NCI-H2196 (cell line): ENCODE data around the gene SLC6A11.

Experiments used
- DNase-seq: peaks from one replicate; lab custom pipeline; 2025; ENCODE audit not compliant: unreplicated experiment; lab: John Stamatoyannopoulos, UW

The SLC6A11 gene

GRCh38 chr3:10816019-10816862 is at the start of gene SLC6A11:
Gene SLC6A11 (plus strand): TSS chr3:10816228. CDS start chr3:10816266, 38 bp downstream.
- no peak for DNase-seq

- DNase-seq = no peak
These were observed 47.2 kb upstream of the SLC6A11 start for GRCh38 chr3:10768708-10769394.

GRCh38 chr3:10770547-10770946 is 45.5 kb upstream of the SLC6A11 start:
- DNase-seq = no peak

- DNase-seq = no peak
These were observed 45.0 kb upstream of the SLC6A11 start for GRCh38 chr3:10770981-10771380.

- DNase-seq = no peak
These were observed 44.4 kb upstream of the SLC6A11 start for GRCh38 chr3:10771486-10772270.

GRCh38 chr3:10772271-10773161 is 43.5 kb upstream of the SLC6A11 start:
- DNase-seq = no peak

GRCh38 chr3:10774129-10774670 is 41.8 kb upstream of the SLC6A11 start:
- DNase-seq = no peak

- DNase-seq = no peak
These were observed 41.2 kb upstream of the SLC6A11 start for GRCh38 chr3:10774825-10775224.

GRCh38 chr3:10775259-10775658 is 40.8 kb upstream of the SLC6A11 start:
- no peak for DNase-seq

- no peak for DNase-seq
These were observed 40.2 kb upstream of the SLC6A11 start for GRCh38 chr3:10775828-10776227.

- DNase-seq = no peak
These were observed 38.4 kb upstream of the SLC6A11 start for GRCh38 chr3:10777627-10778026.

GRCh38 chr3:10778492-10779292 is 37.3 kb upstream of the SLC6A11 start:
- DNase-seq = no peak

GRCh38 chr3:10779293-10779805 is 36.7 kb upstream of the SLC6A11 start:
- DNase-seq = no peak

- no peak for DNase-seq
These were observed 35.8 kb upstream of the SLC6A11 start for GRCh38 chr3:10780243-10780642.

GRCh38 chr3:10780922-10781321 is 35.1 kb upstream of the SLC6A11 start:
- no peak for DNase-seq

GRCh38 chr3:10781981-10782380 is 34.0 kb upstream of the SLC6A11 start:
- DNase-seq = no peak

GRCh38 chr3:10783360-10784351 is 32.4 kb upstream of the SLC6A11 start:
- DNase-seq = peak; percentile 24

GRCh38 chr3:10786640-10787039 is 29.4 kb upstream of the SLC6A11 start:
- DNase-seq = no peak
